K562 (cell line): Measurements from ENCODE around the gene ARMCX2. TPM values are rescaled to one million over a fixed set of nuclear protein-coding genes. Genes with fewer than 3 reads are reported as not detected.

Source experiments
- CREBBP ChIP-seq: IDR thresholded peaks from one replicate; pipeline ENCODE4 v1.6.1; 2012; ENCODE audit warnings: low read depth, mild to moderate bottlenecking, control low read depth, inconsistent platforms, low read length
- DEAF1 ChIP-seq: fragments of 450-650 bp; formaldehyde crosslinking; IDR thresholded peaks from 2 replicates; pipeline ENCODE4 v1.4.0; 2020; ENCODE audit warnings: mild to moderate bottlenecking, moderate library complexity
- HOXB6 ChIP-seq: fragments of 250-450 bp; sonication (Bioruptor Pico); IDR thresholded peaks from 2 replicates; pipeline ENCODE4 v1.5.1; 2022; ENCODE audit warnings: mild to moderate bottlenecking, borderline replicate concordance
- LARP7 ChIP-seq: fragments of 450-650 bp; IDR thresholded peaks from 2 replicates; pipeline ENCODE4 v1.6.1; 2016
- PHF8 ChIP-seq: fragments of 200-600 bp; sonication (generic); IDR thresholded peaks from 2 replicates; pipeline ENCODE4 v1.6.1; 2012; ENCODE audit warnings: mixed run types, mild to moderate bottlenecking, inconsistent platforms, low read length, moderate library complexity, borderline replicate concordance
- POLR2AphosphoS2 ChIP-seq: IDR thresholded peaks from 2 replicates; pipeline ENCODE4 v1.6.1; 2012; ENCODE audit warnings: low read length, improper control_type of control experiment
- RBFOX2 ChIP-seq: fragments of 200-400 bp; formaldehyde crosslinking; IDR thresholded peaks from 2 replicates; pipeline ENCODE4 v1.6.1; 2017; ENCODE audit warnings: low read depth, mild to moderate bottlenecking, low read length, moderate library complexity
- SMAD2 ChIP-seq: fragments of 150-350 bp; IDR thresholded peaks from 2 replicates; pipeline ENCODE4 v1.6.1; 2014; ENCODE audit warnings: low read depth, mild to moderate bottlenecking, low read length
- TAF7 ChIP-seq: fragments of 450-650 bp; IDR thresholded peaks from 2 replicates; pipeline ENCODE4 v1.6.1; 2016; ENCODE audit warnings: missing genetic modification characterization, missing compliant biosample characterization
- TAL1 ChIP-seq: fragments of 450-650 bp; IDR thresholded peaks from 2 replicates; pipeline ENCODE4 v1.6.1; 2016; ENCODE audit warnings: mild to moderate bottlenecking
- ZFX ChIP-seq: sonication (generic); formaldehyde crosslinking; IDR thresholded peaks from 2 replicates; pipeline ENCODE4 v1.8.0; 2022; ENCODE audit warnings: mild to moderate bottlenecking, missing genetic modification reagents, moderate library complexity
- ZNF41 ChIP-seq: fragments of 250-450 bp; sonication (Bioruptor Pico); conservative IDR thresholded peaks from 2 replicates; pipeline ENCODE4 v1.4.0; 2020; ENCODE audit warnings: mild to moderate bottlenecking
- polyA plus RNA-seq, 8 experiments: library from polyadenylated mRNA; depleted of rRNA in 4 of 8; stranded (reverse) in 5 of 8; unstranded in 3 of 8; fragments of >200 nt; fragmentation: Nextera tagmentation in 2 of 8; fragmentation: Illumina TruSeq in 1 of 8; extraction: Ambion mirVana in 2 of 8; extraction: Trizol in 1 of 8; gene quantifications; 2 replicates each; pipeline versions ENCODE4 v1.2.1 to v1.2.3, GENCODE V29; 2011 to 2014; ENCODE audit warnings: inconsistent platforms in 1 of 8, missing spikeins in 1 of 8
- total RNA-seq, 7 experiments: library from RNA; depleted of rRNA in 6 of 7; stranded (reverse); fragments of >200 nt in 6 of 7; fragmentation: Illumina TruSeq in 2 of 7; extraction: Trizol in 2 of 7; gene quantifications; 2 replicates each; pipeline versions ENCODE4 v1.2.1 to v1.2.3, GENCODE V29; 2011 to 2021; ENCODE audit warnings: low replicate concordance in 1 of 7
- TF ChIP-seq, protein P1 (sequence below), 2 experiments: fragments of 450-650 bp; IDR thresholded peaks; 2 replicates each; pipeline ENCODE4 v1.6.1; 2016; ENCODE audit warnings: mild to moderate bottlenecking in 2 of 2, borderline replicate concordance in 1 of 2, low read depth in 1 of 2, moderate library complexity in 1 of 2
- TF ChIP-seq, protein P2 (sequence below): sonication (generic); IDR thresholded peaks from 2 replicates; pipeline ENCODE4 v1.6.1; 2016
- TF ChIP-seq, protein P3 (sequence below): sonication (generic); formaldehyde crosslinking; IDR thresholded peaks from 2 replicates; pipeline ENCODE4 v1.5.0; 2020; ENCODE audit warnings: missing genetic modification reagents

Gene ARMCX2
- total and polyA plus RNA-seq, 9 of the 15 experiments (the other 6 are each of a cell fraction or from before 2014, with no cell fraction given): 0.03 to 0.16 TPM; not detected in 7

DNA sequence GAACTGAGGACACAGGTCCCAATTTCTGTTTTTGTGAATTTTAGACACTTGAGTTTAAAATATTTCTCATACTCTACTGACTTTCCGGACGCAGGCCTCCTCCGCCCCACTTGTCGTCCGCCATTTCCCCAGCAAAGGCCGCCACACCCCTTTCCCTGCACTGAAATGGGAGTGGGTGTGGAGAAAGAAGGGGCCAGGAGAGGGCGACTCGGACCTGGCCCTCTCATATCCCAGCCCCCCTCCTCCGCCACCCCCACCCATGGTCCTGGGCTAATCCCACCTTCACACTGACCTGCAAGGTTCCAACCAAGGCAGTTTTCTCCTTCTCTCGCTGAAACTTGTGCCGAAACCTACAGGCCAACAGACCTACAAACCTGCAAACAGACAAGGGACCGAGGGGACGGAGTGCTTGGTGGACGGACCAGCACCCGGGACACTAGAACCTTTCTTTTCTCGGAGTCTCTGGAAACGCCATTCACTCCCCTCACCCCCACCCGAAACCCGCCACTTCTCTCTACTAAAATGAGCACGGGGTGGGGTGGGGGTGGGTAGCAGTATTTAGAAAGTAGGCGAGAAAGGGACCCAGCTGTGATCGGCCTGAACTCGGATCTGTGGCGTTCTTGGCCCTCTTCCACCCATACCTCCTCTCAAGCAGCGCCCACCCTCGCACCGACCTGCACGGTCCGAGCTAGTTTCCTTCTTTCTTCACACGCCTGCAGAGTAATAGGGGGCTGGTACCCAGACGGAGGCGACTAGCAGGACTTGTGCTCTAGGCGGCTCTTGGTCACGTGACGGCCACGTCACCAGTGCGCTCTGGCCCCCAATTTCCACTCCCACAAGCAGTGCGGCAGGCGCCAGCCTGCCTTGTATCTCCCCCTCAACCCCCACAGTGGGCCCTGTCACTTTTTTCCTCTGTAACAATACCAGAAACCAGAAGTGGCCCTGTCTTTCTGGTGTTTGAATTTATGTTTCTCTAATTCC, 42.1 kb downstream of the ARMCX2 start, which contains the start of gene ARMCX6 (continued):
- TF ChIP-seq, protein P1, sequence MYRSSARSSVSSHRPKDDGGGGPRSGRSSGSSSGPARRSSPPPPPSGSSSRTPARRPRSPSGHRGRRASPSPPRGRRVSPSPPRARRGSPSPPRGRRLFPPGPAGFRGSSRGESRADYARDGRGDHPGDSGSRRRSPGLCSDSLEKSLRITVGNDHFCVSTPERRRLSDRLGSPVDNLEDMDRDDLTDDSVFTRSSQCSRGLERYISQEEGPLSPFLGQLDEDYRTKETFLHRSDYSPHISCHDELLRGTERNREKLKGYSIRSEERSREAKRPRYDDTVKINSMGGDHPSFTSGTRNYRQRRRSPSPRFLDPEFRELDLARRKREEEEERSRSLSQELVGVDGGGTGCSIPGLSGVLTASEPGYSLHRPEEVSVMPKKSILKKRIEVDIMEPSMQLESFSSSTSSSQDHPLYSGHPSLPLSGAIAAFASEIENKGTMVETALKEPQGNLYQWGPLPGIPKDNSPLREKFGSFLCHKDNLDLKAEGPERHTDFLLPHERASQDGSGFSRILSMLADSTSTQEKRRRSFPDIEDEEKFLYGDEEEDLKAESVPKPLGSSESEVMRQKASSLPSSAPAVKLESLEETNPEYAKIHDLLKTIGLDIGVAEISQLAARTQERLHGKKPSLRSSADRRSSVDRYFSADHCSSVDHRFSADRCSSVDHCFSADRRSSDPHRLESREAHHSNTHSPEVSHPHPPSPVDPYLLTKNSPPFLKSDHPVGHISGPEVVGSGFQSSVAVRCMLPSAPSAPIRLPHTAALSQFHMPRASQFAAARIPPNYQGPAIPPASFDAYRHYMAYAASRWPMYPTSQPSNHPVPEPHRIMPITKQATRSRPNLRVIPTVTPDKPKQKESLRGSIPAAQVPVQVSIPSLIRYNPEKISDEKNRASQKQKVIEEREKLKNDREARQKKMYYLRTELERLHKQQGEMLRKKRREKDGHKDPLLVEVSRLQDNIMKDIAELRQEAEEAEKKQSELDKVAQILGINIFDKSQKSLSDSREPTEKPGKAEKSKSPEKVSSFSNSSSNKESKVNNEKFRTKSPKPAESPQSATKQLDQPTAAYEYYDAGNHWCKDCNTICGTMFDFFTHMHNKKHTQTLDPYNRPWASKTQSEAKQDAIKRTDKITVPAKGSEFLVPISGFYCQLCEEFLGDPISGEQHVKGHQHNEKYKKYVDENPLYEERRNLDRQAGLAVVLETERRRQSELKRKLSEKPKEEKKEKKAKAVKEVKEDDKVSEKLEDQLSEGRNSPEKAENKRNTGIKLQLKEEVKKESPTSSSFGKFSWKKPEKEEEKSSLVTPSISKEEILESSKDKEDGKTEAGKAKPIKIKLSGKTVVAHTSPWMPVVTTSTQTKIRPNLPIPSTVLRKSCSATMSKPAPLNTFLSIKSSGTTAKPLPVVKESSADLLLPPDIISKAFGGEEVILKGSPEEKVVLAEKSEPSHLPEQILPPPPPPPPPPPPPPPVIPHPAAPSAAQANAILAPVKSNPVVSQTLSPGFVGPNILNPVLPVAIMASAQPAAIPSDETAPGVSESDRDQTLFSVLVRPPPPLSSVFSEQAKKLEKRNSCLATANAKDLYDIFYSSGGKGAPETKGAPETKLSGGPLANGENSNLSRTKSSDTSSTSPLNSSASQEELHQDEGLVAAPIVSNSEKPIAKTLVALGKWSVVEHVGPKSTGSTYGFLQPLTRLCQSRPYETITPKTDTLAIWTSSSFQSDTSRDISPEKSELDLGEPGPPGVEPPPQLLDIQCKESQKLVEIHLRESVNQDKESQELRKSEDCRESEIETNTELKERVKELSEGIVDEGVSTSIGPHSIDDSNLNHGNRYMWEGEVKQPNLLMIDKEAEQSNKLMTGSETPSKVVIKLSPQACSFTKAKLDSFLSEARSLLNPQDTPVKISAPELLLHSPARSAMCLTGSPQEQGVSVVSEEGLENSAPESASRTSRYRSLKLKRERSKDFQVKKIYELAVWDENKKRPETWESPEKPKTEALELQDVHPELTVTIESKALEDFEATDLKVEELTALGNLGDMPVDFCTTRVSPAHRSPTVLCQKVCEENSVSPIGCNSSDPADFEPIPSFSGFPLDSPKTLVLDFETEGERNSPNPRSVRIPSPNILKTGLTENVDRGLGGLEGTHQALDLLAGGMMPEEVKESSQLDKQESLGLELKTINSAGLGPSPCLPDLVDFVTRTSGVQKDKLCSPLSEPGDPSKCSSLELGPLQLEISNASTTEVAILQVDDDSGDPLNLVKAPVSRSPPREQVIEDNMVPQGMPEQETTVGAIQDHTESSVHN (IDR thresholded peaks at IDR 0.05; ENCODE audit: borderline replicate concordance in 1 of 2, low read depth in 1 of 2): no peak
- TF ChIP-seq CREBBP (no peak), TAF7 (tag) (no peak), ZNF41 (no peak), LARP7 (no peak), HOXB6 (no peak), TAL1 (no peak), ZFX (CRISPR knock-in tag) (no peak), RBFOX2 (peak; percentile 52; the same call in 1 of the 2 replicates), PHF8 (peak; percentile 39; the same call in 1 of the 2 replicates), SMAD2 (no peak), DEAF1 (CRISPR knock-in tag) (no peak), POLR2AphosphoS2 (no peak)
- TF ChIP-seq, protein P2, sequence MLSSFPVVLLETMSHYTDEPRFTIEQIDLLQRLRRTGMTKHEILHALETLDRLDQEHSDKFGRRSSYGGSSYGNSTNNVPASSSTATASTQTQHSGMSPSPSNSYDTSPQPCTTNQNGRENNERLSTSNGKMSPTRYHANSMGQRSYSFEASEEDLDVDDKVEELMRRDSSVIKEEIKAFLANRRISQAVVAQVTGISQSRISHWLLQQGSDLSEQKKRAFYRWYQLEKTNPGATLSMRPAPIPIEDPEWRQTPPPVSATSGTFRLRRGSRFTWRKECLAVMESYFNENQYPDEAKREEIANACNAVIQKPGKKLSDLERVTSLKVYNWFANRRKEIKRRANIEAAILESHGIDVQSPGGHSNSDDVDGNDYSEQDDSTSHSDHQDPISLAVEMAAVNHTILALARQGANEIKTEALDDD: no peak
- TF ChIP-seq, protein P3, sequence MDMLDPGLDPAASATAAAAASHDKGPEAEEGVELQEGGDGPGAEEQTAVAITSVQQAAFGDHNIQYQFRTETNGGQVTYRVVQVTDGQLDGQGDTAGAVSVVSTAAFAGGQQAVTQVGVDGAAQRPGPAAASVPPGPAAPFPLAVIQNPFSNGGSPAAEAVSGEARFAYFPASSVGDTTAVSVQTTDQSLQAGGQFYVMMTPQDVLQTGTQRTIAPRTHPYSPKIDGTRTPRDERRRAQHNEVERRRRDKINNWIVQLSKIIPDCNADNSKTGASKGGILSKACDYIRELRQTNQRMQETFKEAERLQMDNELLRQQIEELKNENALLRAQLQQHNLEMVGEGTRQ (CRISPR knock-in tag): peak; percentile 94
